ENCODE measurements around the gene STX1A. TPM values are rescaled to one million over a fixed set of nuclear protein-coding genes. Genes with fewer than 3 reads are reported as not detected.
"Not testable (repeated sequence)": the region's sequence is repeated elsewhere in the genome, so short reads cannot be mapped to it uniquely, and the experiment has no call there.

STX1A gene
- total and polyA plus RNA-seq, 11 donors = 1.1 to 3.6 (median 1.7) TPM

DNA sequence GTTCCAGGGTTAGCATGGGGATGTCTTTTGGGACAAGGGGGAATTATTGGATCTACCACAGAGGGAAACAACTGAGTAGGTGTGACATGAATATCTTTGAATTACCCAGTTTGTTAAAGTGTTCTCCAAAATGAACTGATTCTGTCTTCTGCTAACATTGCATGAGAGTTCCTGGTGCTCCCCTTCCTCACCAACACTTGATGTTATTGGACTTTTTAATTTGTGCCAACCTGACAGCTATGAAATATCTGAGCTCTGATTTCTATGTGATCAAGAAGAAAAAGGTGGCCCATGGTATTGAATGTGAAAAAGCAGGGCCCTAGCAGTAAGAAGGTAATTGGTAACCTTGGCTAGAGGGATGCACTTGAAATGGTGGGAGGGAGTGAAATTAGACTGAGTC is 56.4 kb downstream of the STX1A start:
- H3K9me3 ChIP-seq = peaks cover 0 to 9% (median 0%) of the 10 kb centered on the region in 12 donors
- DNase-seq = no peak
- no peaks in the 10 kb centered on the region for H3K27me3 ChIP-seq
- ATAC-seq = no peak
- intact Hi-C loops (cut with DNase I) = loop anchor here in 3 of 10 donors (5.0 to 10.0 kb wide), 2 partner anchors 58 to 64 kb away; no protein-coding TSS in a partner anchor
- H3K27ac ChIP-seq = no peak overlapping the region
- H3K4me1 ChIP-seq = peaks cover 0 to 7% (median 0%) of the 10 kb centered on the region in 12 donors
- TF ChIP-seq POLR2A (IDR thresholded peaks at IDR 0.05) = no peak
- TF ChIP-seq, protein P1, sequence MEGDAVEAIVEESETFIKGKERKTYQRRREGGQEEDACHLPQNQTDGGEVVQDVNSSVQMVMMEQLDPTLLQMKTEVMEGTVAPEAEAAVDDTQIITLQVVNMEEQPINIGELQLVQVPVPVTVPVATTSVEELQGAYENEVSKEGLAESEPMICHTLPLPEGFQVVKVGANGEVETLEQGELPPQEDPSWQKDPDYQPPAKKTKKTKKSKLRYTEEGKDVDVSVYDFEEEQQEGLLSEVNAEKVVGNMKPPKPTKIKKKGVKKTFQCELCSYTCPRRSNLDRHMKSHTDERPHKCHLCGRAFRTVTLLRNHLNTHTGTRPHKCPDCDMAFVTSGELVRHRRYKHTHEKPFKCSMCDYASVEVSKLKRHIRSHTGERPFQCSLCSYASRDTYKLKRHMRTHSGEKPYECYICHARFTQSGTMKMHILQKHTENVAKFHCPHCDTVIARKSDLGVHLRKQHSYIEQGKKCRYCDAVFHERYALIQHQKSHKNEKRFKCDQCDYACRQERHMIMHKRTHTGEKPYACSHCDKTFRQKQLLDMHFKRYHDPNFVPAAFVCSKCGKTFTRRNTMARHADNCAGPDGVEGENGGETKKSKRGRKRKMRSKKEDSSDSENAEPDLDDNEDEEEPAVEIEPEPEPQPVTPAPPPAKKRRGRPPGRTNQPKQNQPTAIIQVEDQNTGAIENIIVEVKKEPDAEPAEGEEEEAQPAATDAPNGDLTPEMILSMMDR (IDR thresholded peaks at IDR 0.05) = no peak
- H3K36me3 ChIP-seq = no peaks in the 10 kb centered on the region
- H3K4me3 ChIP-seq = no peak overlapping the region

- ATAC-seq, H3K27me3 ChIP-seq, H3K27ac ChIP-seq, H3K36me3 ChIP-seq, DNase-seq, H3K9me3 ChIP-seq, H3K4me1 ChIP-seq, H3K4me3 ChIP-seq: not testable (repeated sequence)
- intact Hi-C loops (cut with DNase I) = loop anchor here in 3 of 10 donors (5.0 to 10.0 kb wide), 2 partner anchors 56 to 67 kb away; no protein-coding TSS in a partner anchor
- 65 to 78% (median 72%) methylated on average over 4 of the region's 4 CpGs for WGBS, 4 donors
Observed at GRCh38 chr7:73660594-73660993, 58.9 kb downstream of the STX1A start.

GRCh38 chr7:73659983-73660382 is 59.5 kb downstream of the STX1A start:
- Histone ChIP-seq H3K27me3 (no peaks in the 10 kb centered on the region), H3K36me3 (no peaks in the 10 kb centered on the region), H3K4me1 (no peaks in the 10 kb centered on the region), H3K4me3 (no peak overlapping the region), H3K9me3 (peaks cover 0 to 9% (median 0%) of the 10 kb centered on the region in 12 donors), H3K27ac (no peak overlapping the region)
- ATAC-seq (no peak), DNase-seq (no peak)
- no peak for TF ChIP-seq POLR2A (IDR thresholded peaks at IDR 0.05)
- TF ChIP-seq, protein P1 (IDR thresholded peaks at IDR 0.05) = no peak
- intact Hi-C loops (cut with DNase I) = loop anchor here in 3 of 10 donors (5.0 to 10.0 kb wide), 2 partner anchors 55 to 67 kb away; no protein-coding TSS in a partner anchor
- 55 to 60% (median 60%) methylated on average over 8 of the region's 8 CpGs for WGBS, 4 donors

- H3K4me3 ChIP-seq; ATAC-seq; H3K9me3 ChIP-seq; intact Hi-C loops (cut with DNase I); H3K36me3 ChIP-seq; H3K27ac ChIP-seq; H3K4me1 ChIP-seq; DNase-seq: not testable (repeated sequence)
- WGBS, 4 donors = 73 to 78% (median 77%) methylated on average over 4 of the region's 4 CpGs
- peaks cover 0 to 20% (median 4%) of the 10 kb centered on the region in 9 donors for H3K27me3 ChIP-seq
Observed at GRCh38 chr7:73655309-73655708, 64.2 kb downstream of the STX1A start.

GRCh38 chr7:73652541-73652949 is 66.9 kb downstream of the STX1A start:
- Histone ChIP-seq H3K9me3 (no peaks in the 10 kb centered on the region), H3K4me3 (no peak overlapping the region), H3K27ac (no peak overlapping the region), H3K27me3 (peaks cover 6 to 40% (median 8%) of the 10 kb centered on the region in 9 donors), H3K4me1 (peaks cover 0 to 7% (median 1%) of the 10 kb centered on the region in 12 donors), H3K36me3 (no peaks in the 10 kb centered on the region)
- intact Hi-C loops (cut with DNase I) = no loop called here
- ATAC-seq (no peak), DNase-seq (no peak)
- TF ChIP-seq, protein P1 (IDR thresholded peaks at IDR 0.05) = no peak
- no peak for TF ChIP-seq POLR2A (IDR thresholded peaks at IDR 0.05)
- WGBS, 4 donors = 82 to 87% (median 82%) methylated on average over 11 of the region's 11 CpGs

Data from heart left ventricle (tissue), 16 donors.